Kidney (tissue), 14 donors: ENCODE results near the gene COL23A1. TPM values are rescaled to one million over a fixed set of nuclear protein-coding genes. Genes with fewer than 3 reads are reported as not detected.

Source experiments
- DNase-seq, 5 donors: peaks; one replicate each; pipeline ENCODE4 v3.0.0-alpha.2; 2013 to 2020
- FAIRE-seq: peaks from 2 replicates; lab custom pipeline; 2012; peaks lifted over from hg19 to GRCh38; lab: Jason Lieb, UNC
- H3K27ac ChIP-seq, 2 donors: one replicate each; pipeline ENCODE4 v1.7.0; 2013; ENCODE audit warnings: low read depth in 2 of 2, low read length in 2 of 2, inconsistent platforms in 1 of 2
- H3K27me3 ChIP-seq: one replicate; pipeline ENCODE4 v1.7.1; 2013; ENCODE audit warnings: low read length, inconsistent platforms; ENCODE audit not compliant: control insufficient read depth, insufficient read depth
- H3K36me3 ChIP-seq, 3 donors: one replicate each; pipeline versions ENCODE4 v1.7.0 to v1.7.1; 2013; ENCODE audit warnings: low read length in 3 of 3, control low read depth in 1 of 3, inconsistent platforms in 1 of 3; ENCODE audit not compliant: insufficient read depth in 3 of 3, control insufficient read depth in 2 of 3
- H3K4me1 ChIP-seq, 3 donors: one replicate each; pipeline versions ENCODE4 v1.7.0 to v1.7.1; 2013; ENCODE audit warnings: low read length in 3 of 3, inconsistent platforms in 1 of 3, low read depth in 1 of 3; ENCODE audit not compliant: control insufficient read depth in 2 of 3, insufficient read depth in 2 of 3
- H3K4me3 ChIP-seq, 3 donors: one replicate each; pipeline versions ENCODE4 v1.7.0 to v1.8.1; 2013; ENCODE audit warnings: low read length in 3 of 3, control low read depth in 1 of 3, inconsistent platforms in 1 of 3
- H3K9ac ChIP-seq, 3 donors: one replicate each; pipeline versions ENCODE4 v1.7.0 to v1.7.1; 2013; ENCODE audit warnings: low read length in 3 of 3, control low read depth in 1 of 3, inconsistent platforms in 1 of 3
- H3K9me3 ChIP-seq, 3 donors: one replicate each; pipeline versions ENCODE4 v1.7.0 to v1.7.1; 2013; ENCODE audit warnings: low read length in 3 of 3, control low read depth in 1 of 3, inconsistent platforms in 1 of 3; ENCODE audit not compliant: control insufficient read depth in 2 of 3, insufficient read depth in 1 of 3
- intact Hi-C: fragments of 100-400 bp; cut with DNase I; formaldehyde crosslinking; loops from one replicate; pipeline ENCODE4 v1.11.1; 2022
- polyA plus RNA-seq: library from polyadenylated mRNA; stranded (reverse); fragments of 350-450 nt; fragmentation: Illumina TruSeq; extraction: RNeasy Lipid Tissue Mini Kit (QIAGEN cat#74804); gene quantifications from one replicate; pipeline ENCODE4 v1.2.3, GENCODE V29; 2014; ENCODE audit warnings: low read depth, low replicate concordance; ENCODE audit not compliant: insufficient read depth
- total RNA-seq: library from RNA; stranded (reverse); fragmentation: NEBNext Ultra II Directional; extraction: Animal tissue kit (Norgen Biotek cat#: 25700); gene quantifications from one replicate; pipeline ENCODE4 v1.2.1, GENCODE V29; 2021
- TF ChIP-seq, protein P1 (sequence below): IDR thresholded peaks from 3 replicates; pipeline ENCODE4 v1.5.1; 2012; ENCODE audit warnings: mild to moderate bottlenecking, moderate library complexity, borderline replicate concordance; ENCODE audit not compliant: insufficient read depth; ENCODE audit errors: extremely low read depth
- donor health status: control.
- donor health status: control.
- donor health status: control.
- donor health status: control.
- donor health status: control.
- donor health status: DM: yes; HTN: yes; CAD: no.
- donor health status: Normal renal cell carcinoma (clear cell type).

The COL23A1 gene
- total and polyA plus RNA-seq, 2 donors from 2014 or later: 4.1 to 8.7 TPM

DNA sequence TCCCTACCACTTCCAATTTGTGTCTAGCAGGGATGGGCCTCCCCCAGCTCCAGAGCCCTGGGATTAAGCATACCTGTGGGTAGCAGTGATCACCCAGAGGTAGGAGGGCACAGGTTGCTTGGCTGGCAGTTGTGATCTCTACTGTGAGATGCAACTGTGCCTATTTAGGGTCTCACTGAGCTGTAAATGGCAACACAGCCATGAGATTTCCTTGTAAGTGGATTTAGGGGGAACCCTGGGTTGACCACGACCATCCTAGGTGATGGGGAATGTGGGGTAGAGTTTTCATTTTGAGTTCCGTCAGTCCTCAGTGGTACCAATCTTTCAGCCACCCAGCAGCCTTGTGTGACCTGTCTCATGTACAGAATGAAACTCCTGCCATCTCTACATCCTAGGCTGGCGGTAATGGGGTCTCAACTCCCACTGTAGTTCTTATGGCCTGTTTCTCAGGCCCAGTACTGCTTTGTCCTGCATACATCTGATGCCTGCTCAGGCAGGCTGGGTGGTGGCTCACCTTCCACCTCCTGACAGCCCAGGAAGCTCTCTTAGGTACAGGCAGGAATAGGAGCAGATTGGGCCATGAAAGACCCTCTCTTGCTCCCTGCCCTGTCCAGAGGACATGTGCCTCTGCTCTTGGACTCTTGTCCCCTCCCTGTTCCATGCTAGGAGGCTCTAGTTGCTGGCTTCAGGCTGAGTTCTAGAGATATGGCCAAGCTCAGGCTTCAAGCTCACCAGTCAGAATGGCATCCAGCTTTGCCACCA, 377.8 kb downstream of the COL23A1 start:
- DNase-seq (peak in 1 of 5 donors; percentile 8), FAIRE-seq (no peak)
- no peak overlapping the region for H3K9ac ChIP-seq
- TF ChIP-seq, protein P1, sequence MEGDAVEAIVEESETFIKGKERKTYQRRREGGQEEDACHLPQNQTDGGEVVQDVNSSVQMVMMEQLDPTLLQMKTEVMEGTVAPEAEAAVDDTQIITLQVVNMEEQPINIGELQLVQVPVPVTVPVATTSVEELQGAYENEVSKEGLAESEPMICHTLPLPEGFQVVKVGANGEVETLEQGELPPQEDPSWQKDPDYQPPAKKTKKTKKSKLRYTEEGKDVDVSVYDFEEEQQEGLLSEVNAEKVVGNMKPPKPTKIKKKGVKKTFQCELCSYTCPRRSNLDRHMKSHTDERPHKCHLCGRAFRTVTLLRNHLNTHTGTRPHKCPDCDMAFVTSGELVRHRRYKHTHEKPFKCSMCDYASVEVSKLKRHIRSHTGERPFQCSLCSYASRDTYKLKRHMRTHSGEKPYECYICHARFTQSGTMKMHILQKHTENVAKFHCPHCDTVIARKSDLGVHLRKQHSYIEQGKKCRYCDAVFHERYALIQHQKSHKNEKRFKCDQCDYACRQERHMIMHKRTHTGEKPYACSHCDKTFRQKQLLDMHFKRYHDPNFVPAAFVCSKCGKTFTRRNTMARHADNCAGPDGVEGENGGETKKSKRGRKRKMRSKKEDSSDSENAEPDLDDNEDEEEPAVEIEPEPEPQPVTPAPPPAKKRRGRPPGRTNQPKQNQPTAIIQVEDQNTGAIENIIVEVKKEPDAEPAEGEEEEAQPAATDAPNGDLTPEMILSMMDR: no peak
- peaks cover 17 to 75% (median 60%) of the 10 kb centered on the region in 3 donors for H3K36me3 ChIP-seq
- no peak overlapping the region for H3K4me3 ChIP-seq
- peaks cover 0 to 28% (median 26%) of the 10 kb centered on the region in 3 donors for H3K4me1 ChIP-seq
- H3K27me3 ChIP-seq: no peaks in the 10 kb centered on the region
- intact Hi-C loops: no loop called here
- H3K27ac ChIP-seq: peak overlapping the region; percentile 19 to 73
- no peaks in the 10 kb centered on the region for H3K9me3 ChIP-seq

DNA sequence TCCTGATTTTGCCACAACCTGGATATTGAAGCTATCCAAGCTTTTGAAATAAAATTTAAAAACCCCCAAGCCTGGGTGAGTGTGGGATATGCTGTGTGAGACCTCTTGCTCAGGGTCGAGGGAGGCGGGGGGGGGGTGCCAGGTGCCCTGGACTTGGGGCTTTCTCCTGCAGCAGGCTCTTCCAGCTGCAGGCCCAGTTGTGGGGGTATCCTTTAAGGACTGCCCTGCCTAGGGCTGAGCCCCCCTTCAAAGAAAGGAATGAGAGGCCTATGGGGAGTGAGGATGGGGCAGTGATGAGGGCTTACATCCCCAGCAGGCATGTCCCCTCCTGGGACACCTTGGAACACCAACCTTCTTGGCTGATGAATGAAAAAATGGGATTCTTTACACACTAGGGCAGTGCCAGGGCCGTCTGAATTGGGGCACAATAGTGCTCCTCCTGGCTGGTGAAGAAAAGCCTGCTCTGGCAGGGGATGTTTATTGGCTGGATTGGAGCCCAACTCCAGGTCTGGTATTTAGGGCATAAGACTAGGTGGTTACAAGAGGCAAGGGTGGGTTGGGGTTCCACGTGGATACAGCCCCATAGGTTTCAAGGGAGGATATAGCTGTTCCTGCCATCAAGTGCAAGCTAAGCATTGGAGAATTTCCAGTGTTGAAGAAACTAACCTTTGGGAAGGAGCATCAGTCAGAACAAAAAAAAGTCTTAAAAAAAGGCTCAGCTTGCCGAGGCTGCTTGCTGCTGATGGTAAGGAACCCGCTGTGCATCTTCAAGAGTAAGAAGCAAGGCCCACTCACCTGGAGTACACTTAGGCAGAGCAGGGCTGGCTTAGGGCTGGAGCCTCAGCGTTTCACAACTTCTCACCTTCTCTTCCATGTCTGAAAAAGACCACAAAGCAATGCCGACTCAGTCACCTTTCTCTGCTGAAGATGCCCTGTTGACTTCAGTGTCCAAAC, 378.8 kb downstream of the COL23A1 start:
- no peak overlapping the region for H3K27ac ChIP-seq
- intact Hi-C loops: no loop called here
- no peak for FAIRE-seq
- TF ChIP-seq, protein P1: no peak
- no peak overlapping the region for H3K4me3 ChIP-seq
- DNase-seq: peak in 1 of 5 donors; percentile 31
- peaks cover 0 to 33% (median 27%) of the 10 kb centered on the region in 3 donors for H3K4me1 ChIP-seq
- H3K9ac ChIP-seq: no peak overlapping the region
- H3K27me3 ChIP-seq: no peaks in the 10 kb centered on the region
- peaks cover 24 to 80% (median 64%) of the 10 kb centered on the region in 3 donors for H3K36me3 ChIP-seq
- H3K9me3 ChIP-seq: no peaks in the 10 kb centered on the region

DNA sequence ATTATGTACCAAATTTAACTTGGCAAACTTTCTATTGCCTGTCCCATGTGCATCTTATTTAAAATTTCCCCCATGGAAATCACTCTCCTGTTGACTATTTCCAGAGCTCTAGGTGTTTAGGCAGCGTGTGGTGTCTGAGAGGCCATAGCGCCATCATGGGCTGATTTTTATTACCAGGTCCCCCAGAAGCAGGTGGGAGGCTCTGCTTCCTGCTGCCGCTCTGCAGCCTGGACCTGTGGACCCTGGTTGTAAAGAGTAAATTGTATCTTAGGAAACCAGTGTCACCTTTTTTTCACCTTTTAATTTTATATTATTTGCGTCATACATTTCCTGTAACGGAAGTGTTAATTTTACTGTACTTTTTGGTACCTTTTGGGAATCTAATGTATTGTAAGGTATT, 379.5 kb downstream of the COL23A1 start:
- no peak overlapping the region for H3K9ac ChIP-seq
- H3K27ac ChIP-seq: no peak overlapping the region
- H3K4me3 ChIP-seq: no peak overlapping the region
- H3K27me3 ChIP-seq: no peaks in the 10 kb centered on the region
- FAIRE-seq: no peak
- H3K9me3 ChIP-seq: no peaks in the 10 kb centered on the region
- peaks cover 24 to 75% (median 60%) of the 10 kb centered on the region in 3 donors for H3K36me3 ChIP-seq
- peaks cover 3 to 40% (median 31%) of the 10 kb centered on the region in 3 donors for H3K4me1 ChIP-seq
- intact Hi-C loops: no loop called here
- TF ChIP-seq, protein P1: no peak
- peak in 1 of 5 donors; percentile 28 for DNase-seq
